ENCODE measurements around the gene DLST.

DNA sequence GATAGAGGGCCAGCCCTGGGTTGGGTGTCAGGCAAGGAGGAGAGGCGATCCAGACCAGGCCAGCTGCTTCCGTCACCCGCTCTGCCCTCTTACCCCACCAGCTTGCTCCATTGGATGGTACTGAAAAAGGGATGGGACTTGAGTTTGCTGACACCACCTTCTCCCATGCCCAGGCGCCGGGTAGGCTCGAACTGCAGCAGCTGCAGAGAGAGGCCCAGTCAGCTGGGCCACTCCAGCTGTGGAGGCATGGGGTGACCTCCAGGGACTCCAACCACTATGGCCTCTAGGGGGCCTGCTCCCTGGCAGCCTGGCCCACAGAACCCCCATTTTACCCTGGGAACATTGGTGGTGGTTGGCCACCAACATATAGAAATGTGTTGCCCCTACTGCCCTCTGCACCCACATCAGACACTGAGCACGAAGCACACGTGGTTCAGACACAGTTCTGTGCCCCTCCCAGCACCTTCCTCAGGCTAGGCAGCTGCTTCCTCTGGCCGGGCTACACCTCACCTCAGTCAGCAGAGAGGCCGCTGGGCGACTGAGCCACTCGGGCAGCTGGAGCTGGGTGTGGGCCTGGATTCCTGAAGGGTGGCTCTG is 25.3 kb downstream of the DLST start:
- TF ChIP-seq, protein P1, sequence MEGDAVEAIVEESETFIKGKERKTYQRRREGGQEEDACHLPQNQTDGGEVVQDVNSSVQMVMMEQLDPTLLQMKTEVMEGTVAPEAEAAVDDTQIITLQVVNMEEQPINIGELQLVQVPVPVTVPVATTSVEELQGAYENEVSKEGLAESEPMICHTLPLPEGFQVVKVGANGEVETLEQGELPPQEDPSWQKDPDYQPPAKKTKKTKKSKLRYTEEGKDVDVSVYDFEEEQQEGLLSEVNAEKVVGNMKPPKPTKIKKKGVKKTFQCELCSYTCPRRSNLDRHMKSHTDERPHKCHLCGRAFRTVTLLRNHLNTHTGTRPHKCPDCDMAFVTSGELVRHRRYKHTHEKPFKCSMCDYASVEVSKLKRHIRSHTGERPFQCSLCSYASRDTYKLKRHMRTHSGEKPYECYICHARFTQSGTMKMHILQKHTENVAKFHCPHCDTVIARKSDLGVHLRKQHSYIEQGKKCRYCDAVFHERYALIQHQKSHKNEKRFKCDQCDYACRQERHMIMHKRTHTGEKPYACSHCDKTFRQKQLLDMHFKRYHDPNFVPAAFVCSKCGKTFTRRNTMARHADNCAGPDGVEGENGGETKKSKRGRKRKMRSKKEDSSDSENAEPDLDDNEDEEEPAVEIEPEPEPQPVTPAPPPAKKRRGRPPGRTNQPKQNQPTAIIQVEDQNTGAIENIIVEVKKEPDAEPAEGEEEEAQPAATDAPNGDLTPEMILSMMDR (IDR thresholded peaks at IDR 0.05): no peak
- TF ChIP-seq POLR2A (IDR thresholded peaks at IDR 0.05) (no peak), EP300 (IDR thresholded peaks at IDR 0.05) (no peak), POLR2AphosphoS5 (IDR thresholded peaks at IDR 0.05) (no peak)
